ENCODE measurements around the gene XPO6. TPM values are rescaled to one million over a fixed set of nuclear protein-coding genes. Genes with fewer than 3 reads are reported as not detected.

The XPO6 gene
- total RNA-seq, 4 donors from 2014 or later = 45.7 to 104 (median 78.1) TPM

DNA sequence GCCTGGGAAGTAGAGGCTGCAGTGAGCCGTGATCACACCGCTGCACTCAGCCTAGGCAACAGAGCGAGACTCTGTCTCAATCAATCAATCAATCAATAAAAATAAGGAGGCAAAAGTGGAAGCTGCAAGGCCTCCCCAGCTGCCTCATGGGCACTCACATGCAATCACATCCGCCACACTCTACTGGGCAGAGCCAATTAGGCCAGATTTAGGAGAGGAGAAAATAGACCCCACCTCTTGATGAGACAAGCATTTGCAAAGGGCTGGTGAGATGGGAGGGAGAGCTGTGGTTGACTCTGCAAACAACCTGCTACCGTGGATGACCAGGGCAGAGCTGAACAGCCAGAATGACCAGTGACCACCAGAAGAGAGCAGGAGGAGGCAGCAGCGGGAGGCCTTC, 133.5 kb downstream of the XPO6 start:
- no peak overlapping the region for H3K4me3 ChIP-seq (ENCODE audit: low read depth, poor library complexity, severe bottlenecking)
- no peak for TF ChIP-seq POLR2A (IDR thresholded peaks at IDR 0.05)
- TF ChIP-seq, protein P1, sequence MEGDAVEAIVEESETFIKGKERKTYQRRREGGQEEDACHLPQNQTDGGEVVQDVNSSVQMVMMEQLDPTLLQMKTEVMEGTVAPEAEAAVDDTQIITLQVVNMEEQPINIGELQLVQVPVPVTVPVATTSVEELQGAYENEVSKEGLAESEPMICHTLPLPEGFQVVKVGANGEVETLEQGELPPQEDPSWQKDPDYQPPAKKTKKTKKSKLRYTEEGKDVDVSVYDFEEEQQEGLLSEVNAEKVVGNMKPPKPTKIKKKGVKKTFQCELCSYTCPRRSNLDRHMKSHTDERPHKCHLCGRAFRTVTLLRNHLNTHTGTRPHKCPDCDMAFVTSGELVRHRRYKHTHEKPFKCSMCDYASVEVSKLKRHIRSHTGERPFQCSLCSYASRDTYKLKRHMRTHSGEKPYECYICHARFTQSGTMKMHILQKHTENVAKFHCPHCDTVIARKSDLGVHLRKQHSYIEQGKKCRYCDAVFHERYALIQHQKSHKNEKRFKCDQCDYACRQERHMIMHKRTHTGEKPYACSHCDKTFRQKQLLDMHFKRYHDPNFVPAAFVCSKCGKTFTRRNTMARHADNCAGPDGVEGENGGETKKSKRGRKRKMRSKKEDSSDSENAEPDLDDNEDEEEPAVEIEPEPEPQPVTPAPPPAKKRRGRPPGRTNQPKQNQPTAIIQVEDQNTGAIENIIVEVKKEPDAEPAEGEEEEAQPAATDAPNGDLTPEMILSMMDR (IDR thresholded peaks at IDR 0.05) = no peak
- 89 to 95% methylated on average over 6 of the region's 6 CpGs for WGBS, 2 donors
- intact Hi-C loops (cut with DNase I; ENCODE audit: low total_unique reads) = no loop called here
- DNase-seq (ENCODE audit: low spot score in 2 of 2) = no peak

DNA sequence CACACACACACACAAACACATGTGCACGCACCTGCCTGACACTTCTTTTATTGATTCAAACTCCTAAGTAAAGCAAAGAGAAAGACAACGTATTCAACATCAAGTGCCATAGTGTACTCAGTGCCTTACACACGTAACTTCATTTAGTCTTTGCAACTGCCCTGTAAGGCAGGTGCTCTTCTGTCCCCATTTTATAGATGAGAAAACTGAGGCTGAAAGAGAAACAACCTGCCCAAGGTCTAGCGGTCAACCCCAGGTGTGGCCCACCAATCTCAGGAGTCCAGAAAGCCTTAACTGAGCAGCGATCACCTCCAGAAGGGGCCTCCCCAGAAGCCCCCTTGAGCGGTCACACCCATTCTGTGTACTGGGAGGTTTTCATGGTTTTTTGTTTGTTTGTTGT, 137.9 kb downstream of the XPO6 start:
- TF ChIP-seq, protein P1 (IDR thresholded peaks at IDR 0.05) = no peak
- intact Hi-C loops (cut with DNase I; ENCODE audit: low total_unique reads) = no loop called here
- 93 to 96% methylated on average over 6 of the region's 6 CpGs for WGBS, 2 donors
- DNase-seq (ENCODE audit: low spot score in 2 of 2) = no peak
- H3K4me3 ChIP-seq (ENCODE audit: low read depth, poor library complexity, severe bottlenecking) = no peak overlapping the region

DNA sequence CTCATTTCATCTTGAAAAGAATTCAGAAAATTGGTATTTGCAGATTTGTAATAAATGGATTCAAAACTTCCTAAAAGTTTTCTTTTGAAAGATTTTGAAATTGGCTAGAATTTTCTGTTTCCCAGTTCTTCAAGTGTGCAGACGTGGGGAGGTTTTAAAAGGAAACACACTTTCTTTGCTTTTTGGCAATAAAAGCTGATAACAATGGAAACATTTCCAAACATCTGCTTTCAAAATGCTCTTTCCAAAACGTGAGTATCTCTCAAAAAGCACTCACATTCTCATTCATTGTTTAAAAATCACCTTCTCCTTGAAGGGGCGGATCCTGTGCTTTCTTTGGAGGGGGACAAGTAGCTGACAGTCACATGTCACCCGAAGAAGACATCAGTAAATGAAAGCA, 139.7 kb downstream of the XPO6 start:
- intact Hi-C loops (cut with DNase I; ENCODE audit: low total_unique reads) = no loop called here

DNA sequence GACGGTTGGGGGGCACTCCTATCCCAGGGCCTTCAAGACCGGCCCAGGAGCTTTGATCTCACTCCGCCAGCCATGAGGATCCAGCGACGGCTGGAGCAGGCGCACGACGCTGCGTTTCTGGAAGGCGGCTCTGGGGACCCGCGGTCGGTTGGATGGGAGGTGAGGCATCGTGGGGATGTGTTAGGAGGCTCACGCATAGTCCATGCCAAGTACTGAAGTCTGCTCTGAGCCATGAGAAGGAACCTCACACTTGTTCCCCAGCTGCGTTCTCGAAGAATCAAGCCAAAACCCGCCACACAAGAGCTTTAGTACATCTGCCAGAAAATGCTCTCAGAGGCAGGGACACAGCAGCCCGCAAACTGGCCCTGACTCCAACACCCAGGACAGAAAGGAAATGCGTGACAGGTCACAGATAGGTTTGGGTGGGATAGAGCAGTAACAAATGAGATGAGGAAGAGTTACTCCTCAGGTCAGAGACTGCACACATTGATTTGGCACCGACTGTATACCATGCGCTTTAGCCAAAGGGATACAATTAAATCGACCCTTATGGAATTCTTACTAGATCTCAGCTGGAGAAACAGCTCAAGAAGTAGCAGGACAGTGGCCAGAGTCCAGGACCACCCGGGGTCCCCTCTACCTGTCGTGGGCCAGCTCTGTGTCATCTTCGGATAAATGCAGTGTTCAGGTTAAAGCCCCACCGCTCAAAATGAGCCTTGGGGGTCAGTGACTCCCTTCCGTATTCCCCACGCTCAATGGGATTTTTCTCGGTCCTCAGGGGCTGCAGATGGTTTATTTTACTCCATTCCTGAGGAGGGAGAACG, 141.6 kb downstream of the XPO6 start:
- DNase-seq (ENCODE audit: low spot score in 2 of 2) = no peak
- intact Hi-C loops (cut with DNase I; ENCODE audit: low total_unique reads) = loop anchor here (10.0 kb wide), 1 partner anchor 375 kb away; no protein-coding TSS in a partner anchor

More for the DNA sequence above, 139.7 kb downstream of the XPO6 start:
- H3K4me3 ChIP-seq (ENCODE audit: low read depth, poor library complexity, severe bottlenecking) = no peak overlapping the region
- 40 to 46% methylated on average over 4 of the region's 4 CpGs for WGBS, 2 donors
- TF ChIP-seq, protein P1 (IDR thresholded peaks at IDR 0.05) = no peak
- TF ChIP-seq POLR2A (IDR thresholded peaks at IDR 0.05) = no peak
- no peak for DNase-seq (ENCODE audit: low spot score in 2 of 2)

DNA sequence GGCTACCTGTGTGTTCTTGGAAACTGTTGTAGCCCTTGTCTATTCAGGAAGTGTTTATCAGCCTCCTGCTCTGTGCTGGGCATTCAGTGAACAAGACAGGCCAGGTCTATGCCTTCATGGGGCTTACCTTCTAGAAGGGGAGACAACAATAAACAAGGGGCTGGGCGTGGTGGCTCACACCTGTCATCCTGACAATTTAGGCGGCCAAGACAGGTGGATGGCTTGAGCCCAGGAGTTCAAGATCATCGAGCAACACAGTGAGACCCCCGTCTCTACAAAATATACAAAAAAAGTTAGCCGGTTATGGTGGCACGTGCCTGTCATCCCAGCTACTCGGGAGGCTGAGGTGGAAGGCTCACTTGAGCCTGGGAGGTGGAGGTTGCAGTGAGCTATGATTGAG, 142.8 kb downstream of the XPO6 start:
- WGBS, 2 donors = 90 to 94% methylated on average over 7 of the region's 7 CpGs
- TF ChIP-seq POLR2A (IDR thresholded peaks at IDR 0.05) = no peak
- TF ChIP-seq, protein P1 (IDR thresholded peaks at IDR 0.05) = no peak
- intact Hi-C loops (cut with DNase I; ENCODE audit: low total_unique reads) = loop anchor here (10.0 kb wide), 1 partner anchor 374 kb away; no protein-coding TSS in a partner anchor
- no peak overlapping the region for H3K4me3 ChIP-seq (ENCODE audit: low read depth, poor library complexity, severe bottlenecking)
- no peak for DNase-seq (ENCODE audit: low spot score in 2 of 2)

More for the DNA sequence above, 141.6 kb downstream of the XPO6 start:
- 57 to 67% methylated on average over 31 of the region's 31 CpGs for WGBS, 2 donors
- TF ChIP-seq, protein P1 (IDR thresholded peaks at IDR 0.05) = no peak
- no peak for TF ChIP-seq POLR2A (IDR thresholded peaks at IDR 0.05)
- no peak overlapping the region for H3K4me3 ChIP-seq (ENCODE audit: low read depth, poor library complexity, severe bottlenecking)
